Calu3 (cell line): ENCODE measurements around the gene IL9R. TPM values are rescaled to one million over a fixed set of nuclear protein-coding genes. Genes with fewer than 3 reads are reported as not detected.

ENCODE experiments used
- BruUV-seq: library from RNA; stranded (reverse); fragments of 400-500 nt; replicated peaks from 2 replicates; lab custom pipeline; 2021; lab: Mats Ljungman, UMichigan
- CTCF ChIA-PET: fragments of 300-600 bp; sonication (Branson Sonifier 250); formaldehyde crosslinking; loops from one replicate; lab custom pipeline; 2022; ENCODE audit warnings: antibody characterized with exemption; lab: Charles Lee
- DNase-seq: peaks from one replicate; pipeline ENCODE4 v3.0.0; 2022
- H3K27ac Mint-ChIP-seq: one replicate; pipeline ENCODE4 v1.8.0; 2022; ENCODE audit warnings: mixed read lengths; ENCODE audit not compliant: unreplicated experiment
- H3K27me3 Mint-ChIP-seq: one replicate; pipeline ENCODE4 v1.8.0; 2022; ENCODE audit warnings: mixed read lengths; ENCODE audit not compliant: unreplicated experiment
- H3K36me3 Mint-ChIP-seq: one replicate; pipeline ENCODE4 v1.8.0; 2022; ENCODE audit warnings: mild to moderate bottlenecking, moderate library complexity, mixed read lengths; ENCODE audit not compliant: insufficient read depth, unreplicated experiment
- H3K4me1 Mint-ChIP-seq: one replicate; pipeline ENCODE4 v1.8.0; 2022; ENCODE audit warnings: mild to moderate bottlenecking, low read depth, mixed read lengths; ENCODE audit not compliant: unreplicated experiment
- H3K4me3 Mint-ChIP-seq: one replicate; pipeline ENCODE4 v1.8.0; 2022; ENCODE audit warnings: mild to moderate bottlenecking, low read depth, moderate library complexity, mixed read lengths; ENCODE audit not compliant: unreplicated experiment
- H3K9me3 Mint-ChIP-seq: one replicate; pipeline ENCODE4 v1.8.0; 2022; ENCODE audit warnings: low read depth, mixed read lengths; ENCODE audit not compliant: unreplicated experiment
- intact Hi-C: fragments of 100-400 bp; cut with micrococcal nuclease; formaldehyde crosslinking; loops from one replicate; pipeline ENCODE4 v1.10.0; 2022; ENCODE audit not compliant: unreplicated experiment
- total RNA-seq: library from RNA; stranded (reverse); gene quantifications from 2 replicates; pipeline ENCODE4 v1.2.3, GENCODE V29; 2022
- TF ChIP-seq, protein P1 (sequence below): fragments of 200-600 bp; IDR thresholded peaks from one replicate; pipeline ENCODE4 v1.8.0; 2022; ENCODE audit warnings: antibody characterized with exemption; ENCODE audit not compliant: unreplicated experiment

Gene IL9R
- total RNA-seq, 1 experiment from 2014 or later: not detected

DNA sequence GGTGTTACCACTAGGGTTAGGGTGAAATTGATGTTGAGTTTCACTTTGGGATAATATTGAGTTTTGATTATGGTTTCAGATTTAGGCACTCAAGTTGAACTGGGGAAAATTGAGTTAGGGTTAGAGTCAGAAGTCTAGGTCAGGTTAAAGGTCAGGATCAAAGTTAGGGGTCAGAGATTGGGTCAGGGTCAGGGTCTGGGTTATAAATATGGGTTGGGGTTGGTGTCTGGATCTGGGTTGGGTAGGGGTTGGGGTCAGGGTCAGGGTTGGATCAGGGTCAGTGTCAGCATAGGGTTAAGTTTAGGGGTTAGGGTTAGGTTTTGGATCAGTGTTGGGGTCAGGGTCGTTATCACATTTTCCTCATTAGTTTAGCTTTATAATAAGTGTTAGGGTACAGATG, 42.7 kb upstream of the IL9R start:
- H3K4me3 Mint-ChIP-seq: no peak overlapping the region
- H3K27me3 Mint-ChIP-seq: no peaks in the 10 kb centered on the region
- no TSS peak for BruUV-seq
- H3K36me3 Mint-ChIP-seq: no peaks in the 10 kb centered on the region
- H3K27ac Mint-ChIP-seq: no peak overlapping the region
- no peaks in the 10 kb centered on the region for H3K4me1 Mint-ChIP-seq
- CTCF ChIA-PET: no interaction called here
- TF ChIP-seq, protein P1, sequence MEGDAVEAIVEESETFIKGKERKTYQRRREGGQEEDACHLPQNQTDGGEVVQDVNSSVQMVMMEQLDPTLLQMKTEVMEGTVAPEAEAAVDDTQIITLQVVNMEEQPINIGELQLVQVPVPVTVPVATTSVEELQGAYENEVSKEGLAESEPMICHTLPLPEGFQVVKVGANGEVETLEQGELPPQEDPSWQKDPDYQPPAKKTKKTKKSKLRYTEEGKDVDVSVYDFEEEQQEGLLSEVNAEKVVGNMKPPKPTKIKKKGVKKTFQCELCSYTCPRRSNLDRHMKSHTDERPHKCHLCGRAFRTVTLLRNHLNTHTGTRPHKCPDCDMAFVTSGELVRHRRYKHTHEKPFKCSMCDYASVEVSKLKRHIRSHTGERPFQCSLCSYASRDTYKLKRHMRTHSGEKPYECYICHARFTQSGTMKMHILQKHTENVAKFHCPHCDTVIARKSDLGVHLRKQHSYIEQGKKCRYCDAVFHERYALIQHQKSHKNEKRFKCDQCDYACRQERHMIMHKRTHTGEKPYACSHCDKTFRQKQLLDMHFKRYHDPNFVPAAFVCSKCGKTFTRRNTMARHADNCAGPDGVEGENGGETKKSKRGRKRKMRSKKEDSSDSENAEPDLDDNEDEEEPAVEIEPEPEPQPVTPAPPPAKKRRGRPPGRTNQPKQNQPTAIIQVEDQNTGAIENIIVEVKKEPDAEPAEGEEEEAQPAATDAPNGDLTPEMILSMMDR: no peak
- intact Hi-C loops: no loop called here
- H3K9me3 Mint-ChIP-seq: no peaks in the 10 kb centered on the region
- no peak for DNase-seq

- CTCF ChIA-PET: no interaction called here
- DNase-seq: no peak
- no peaks in the 10 kb centered on the region for H3K36me3 Mint-ChIP-seq
- intact Hi-C loops: no loop called here
- no peak overlapping the region for H3K4me3 Mint-ChIP-seq
- H3K27me3 Mint-ChIP-seq: no peaks in the 10 kb centered on the region
- no TSS peak for BruUV-seq
- H3K9me3 Mint-ChIP-seq: no peaks in the 10 kb centered on the region
- TF ChIP-seq, protein P1: no peak
- H3K27ac Mint-ChIP-seq: no peak overlapping the region
- no peaks in the 10 kb centered on the region for H3K4me1 Mint-ChIP-seq
Observed at GRCh38 chrX:155956099-155956498, 41.4 kb upstream of the IL9R start.

DNA sequence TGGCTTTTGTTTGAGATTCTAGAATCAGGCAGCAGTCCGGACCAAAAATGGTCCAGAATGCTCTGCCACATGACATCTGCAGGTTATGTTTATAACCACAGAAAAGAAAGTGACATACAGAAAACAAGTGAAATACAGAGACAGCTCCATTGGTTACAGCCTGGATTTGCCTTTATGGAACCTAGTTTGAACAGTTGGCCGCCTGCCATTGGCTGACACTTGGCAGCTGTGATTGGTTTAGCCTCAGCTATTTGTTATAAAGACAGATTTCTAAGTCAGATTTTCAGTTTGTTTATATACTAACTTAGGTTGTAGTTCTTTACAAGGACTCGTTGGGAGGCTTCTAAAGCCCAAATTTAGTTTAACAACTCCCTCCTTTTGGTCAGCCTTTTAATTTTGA, 40.8 kb upstream of the IL9R start:
- no TSS peak for BruUV-seq
- Mint-ChIP-seq H3K4me1 (no peaks in the 10 kb centered on the region), H3K27ac (no peak overlapping the region), H3K9me3 (no peaks in the 10 kb centered on the region), H3K36me3 (no peaks in the 10 kb centered on the region), H3K27me3 (no peaks in the 10 kb centered on the region), H3K4me3 (no peak overlapping the region)
- DNase-seq: no peak
- intact Hi-C loops: no loop called here
- TF ChIP-seq, protein P1: no peak
- CTCF ChIA-PET: no interaction called here

DNA sequence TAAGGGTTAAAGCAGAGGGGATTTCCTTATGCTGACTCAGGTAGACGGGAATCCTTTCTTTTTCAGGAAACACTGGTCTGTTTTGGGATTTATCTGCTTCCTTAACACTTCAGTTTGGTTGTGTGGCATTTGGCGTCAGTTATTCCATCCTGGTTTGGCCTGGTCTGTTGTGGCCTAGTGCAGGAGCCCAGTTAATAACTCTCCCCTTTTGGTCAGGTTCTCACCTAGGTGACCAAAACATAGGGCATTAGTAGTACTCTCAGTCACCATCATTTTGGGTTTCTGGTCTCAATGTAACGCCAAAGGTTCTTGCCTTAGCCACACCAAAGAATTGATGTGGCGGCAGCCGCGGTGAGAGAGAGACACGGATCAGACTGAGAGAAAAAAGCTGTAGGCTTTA, 39.7 kb upstream of the IL9R start:
- Mint-ChIP-seq H3K27ac (no peak overlapping the region), H3K9me3 (no peaks in the 10 kb centered on the region)

More for the DNA sequence above, 39.7 kb upstream of the IL9R start:
- Mint-ChIP-seq H3K4me1 (no peaks in the 10 kb centered on the region), H3K4me3 (no peak overlapping the region), H3K36me3 (no peaks in the 10 kb centered on the region), H3K27me3 (no peaks in the 10 kb centered on the region)
- DNase-seq: no peak
- TF ChIP-seq, protein P1: no peak
- no TSS peak for BruUV-seq
- CTCF ChIA-PET: no interaction called here
- intact Hi-C loops: no loop called here
